CD4-positive, alpha-beta T cell (primary cell): ENCODE results near the gene RLN2. TPM values are rescaled to one million over a fixed set of nuclear protein-coding genes. Genes with fewer than 3 reads are reported as not detected.

Experiments used
- ATAC-seq: fragments of 200-7000 bp; cut with Tn5 transposase; one replicate; pipeline ENCODE4 v1.10.0; 2022; ENCODE audit warnings: mild to moderate bottlenecking; ENCODE audit not compliant: poor library complexity
- CTCF ChIA-PET: fragments of 350-600 bp; sonication (Branson Sonifier 250); formaldehyde crosslinking; loops from one replicate; lab custom pipeline; 2021; ENCODE audit warnings: antibody characterized with exemption, inconsistent platforms; lab: Charles Lee
- POLR2A ChIA-PET: fragments of 350-600 bp; sonication (Branson Sonifier 250); formaldehyde crosslinking; loops from one replicate; lab custom pipeline; 2021; ENCODE audit warnings: antibody characterized with exemption, inconsistent platforms; lab: Charles Lee
- DNase-seq, 14 experiments: peaks; one replicate each; pipeline ENCODE4 v3.0.0-alpha.2; 2013 to 2020; ENCODE audit warnings: mixed read lengths in 2 of 14
- H3K27ac ChIP-seq, 2 donors: one replicate each; pipeline versions ENCODE4 v1.5.1 to v1.7.0; 2013; ENCODE audit warnings: low read length in 2 of 2, low read depth in 1 of 2, mild to moderate bottlenecking in 1 of 2
- H3K27me3 ChIP-seq, 2 experiments: 1 replicate in 1 of 2; 2 replicates in 1 of 2; pipeline versions ENCODE4 v1.6.1 to v1.7.0; 2013; ENCODE audit warnings: low read length in 2 of 2, control low read depth in 1 of 2, mild to moderate bottlenecking in 1 of 2, moderate library complexity in 1 of 2; ENCODE audit not compliant: insufficient read depth in 2 of 2, control insufficient read depth in 1 of 2
- H3K36me3 ChIP-seq: one replicate; pipeline ENCODE4 v1.6.1; 2013; ENCODE audit warnings: low read length, control low read depth; ENCODE audit not compliant: insufficient read depth
- H3K4me1 ChIP-seq: one replicate; pipeline ENCODE4 v1.6.1; 2013; ENCODE audit warnings: low read length, control low read depth; ENCODE audit not compliant: insufficient read depth
- H3K4me3 ChIP-seq: one replicate; pipeline ENCODE4 v1.5.1; 2013; ENCODE audit warnings: mild to moderate bottlenecking, low read length, moderate library complexity
- H3K9me3 ChIP-seq, 2 experiments: 1 replicate in 1 of 2; 2 replicates in 1 of 2; pipeline versions ENCODE4 v1.6.1 to v1.7.0; 2013; ENCODE audit warnings: low read length in 2 of 2, mild to moderate bottlenecking in 2 of 2, control low read depth in 1 of 2, moderate library complexity in 1 of 2; ENCODE audit not compliant: control insufficient read depth in 1 of 2, insufficient read depth in 1 of 2
- H3K27ac Mint-ChIP-seq: one replicate; pipeline ENCODE4 v1.8.0; 2020; ENCODE audit warnings: mixed read lengths
- H3K27me3 Mint-ChIP-seq: one replicate; pipeline ENCODE4 v1.8.0; 2021; ENCODE audit warnings: mixed read lengths
- H3K36me3 Mint-ChIP-seq: one replicate; pipeline ENCODE4 v1.8.0; 2021; ENCODE audit warnings: low read depth, mixed read lengths
- H3K4me1 Mint-ChIP-seq: one replicate; pipeline ENCODE4 v1.8.0; 2021; ENCODE audit warnings: low read depth, mixed read lengths
- H3K4me3 Mint-ChIP-seq: one replicate; pipeline ENCODE4 v1.8.0; 2020; ENCODE audit warnings: mild to moderate bottlenecking, mixed read lengths
- H3K9me3 Mint-ChIP-seq: one replicate; pipeline ENCODE4 v1.8.0; 2020; ENCODE audit warnings: mixed read lengths
- intact Hi-C, 2 experiments: fragments of 100-400 bp; cut with DNase I in 1 of 2; cut with micrococcal nuclease in 1 of 2; formaldehyde crosslinking; loops; one replicate each; pipeline versions ENCODE4 v1.15.1 to v1.9.0; 2023 to 2025; cut with DNase I, micrococcal nuclease
- total RNA-seq, 174 experiments: library from RNA in 2 of 174; stranded (reverse) in 2 of 174; gene quantifications; one replicate each; pipeline ENCODE4 v1.2.3 and lab custom pipeline; 2021 to 2026
- TF ChIP-seq, protein P1 (sequence below): fragments of 200-600 bp; IDR thresholded peaks from one replicate; pipeline ENCODE4 v1.8.0; 2022; ENCODE audit warnings: antibody characterized with exemption, mild to moderate bottlenecking

The RLN2 gene
- total RNA-seq, 2 experiments from 2014 or later: 0.47 to 0.88 TPM

DNA sequence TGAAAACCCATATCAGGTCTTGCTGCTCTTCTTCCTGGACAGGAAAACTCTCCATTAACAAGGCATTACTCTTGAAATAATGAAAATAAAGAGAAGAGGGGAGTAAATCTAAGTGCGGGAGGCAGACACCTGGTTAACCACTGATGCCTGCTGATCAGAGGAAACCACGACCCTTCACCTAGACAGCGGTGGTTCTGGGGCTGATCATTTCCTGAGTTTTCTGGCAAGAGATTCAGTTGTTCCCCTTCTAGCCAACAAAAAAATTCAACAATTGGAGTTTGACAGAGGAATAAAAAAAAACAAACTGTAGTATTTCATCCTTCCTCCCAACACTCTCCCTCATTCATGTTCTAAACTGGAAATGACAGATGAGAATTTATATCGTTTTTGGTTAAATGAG, 3.0 kb downstream of the RLN2 start:
- POLR2A ChIA-PET: no interaction called here
- no peak for ATAC-seq
- H3K9me3 ChIP-seq: no peaks in the 10 kb centered on the region
- Mint-ChIP-seq H3K27ac (peak overlapping the region; percentile 72), H3K36me3 (peaks cover 13% of the 10 kb centered on the region), H3K4me1 (peaks cover 34% of the 10 kb centered on the region), H3K27me3 (no peaks in the 10 kb centered on the region), H3K4me3 (peak overlapping the region; percentile 77), H3K9me3 (no peaks in the 10 kb centered on the region)
- no peak overlapping the region for H3K4me3 ChIP-seq
- H3K4me1 ChIP-seq: peaks cover 12% of the 10 kb centered on the region
- no peak overlapping the region for H3K27ac ChIP-seq
- H3K36me3 ChIP-seq: no peaks in the 10 kb centered on the region
- no peaks in the 10 kb centered on the region for H3K27me3 ChIP-seq
- CTCF ChIA-PET: no interaction called here
- TF ChIP-seq, protein P1, sequence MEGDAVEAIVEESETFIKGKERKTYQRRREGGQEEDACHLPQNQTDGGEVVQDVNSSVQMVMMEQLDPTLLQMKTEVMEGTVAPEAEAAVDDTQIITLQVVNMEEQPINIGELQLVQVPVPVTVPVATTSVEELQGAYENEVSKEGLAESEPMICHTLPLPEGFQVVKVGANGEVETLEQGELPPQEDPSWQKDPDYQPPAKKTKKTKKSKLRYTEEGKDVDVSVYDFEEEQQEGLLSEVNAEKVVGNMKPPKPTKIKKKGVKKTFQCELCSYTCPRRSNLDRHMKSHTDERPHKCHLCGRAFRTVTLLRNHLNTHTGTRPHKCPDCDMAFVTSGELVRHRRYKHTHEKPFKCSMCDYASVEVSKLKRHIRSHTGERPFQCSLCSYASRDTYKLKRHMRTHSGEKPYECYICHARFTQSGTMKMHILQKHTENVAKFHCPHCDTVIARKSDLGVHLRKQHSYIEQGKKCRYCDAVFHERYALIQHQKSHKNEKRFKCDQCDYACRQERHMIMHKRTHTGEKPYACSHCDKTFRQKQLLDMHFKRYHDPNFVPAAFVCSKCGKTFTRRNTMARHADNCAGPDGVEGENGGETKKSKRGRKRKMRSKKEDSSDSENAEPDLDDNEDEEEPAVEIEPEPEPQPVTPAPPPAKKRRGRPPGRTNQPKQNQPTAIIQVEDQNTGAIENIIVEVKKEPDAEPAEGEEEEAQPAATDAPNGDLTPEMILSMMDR: no peak
- peak in 5 of 14 experiments; percentile 7 to 47 (median 43) for DNase-seq
- intact Hi-C loops: loop anchor here in 1 of 2 experiments (10.0 kb wide), 1 partner anchor 53 kb away; no protein-coding TSS in a partner anchor

DNA sequence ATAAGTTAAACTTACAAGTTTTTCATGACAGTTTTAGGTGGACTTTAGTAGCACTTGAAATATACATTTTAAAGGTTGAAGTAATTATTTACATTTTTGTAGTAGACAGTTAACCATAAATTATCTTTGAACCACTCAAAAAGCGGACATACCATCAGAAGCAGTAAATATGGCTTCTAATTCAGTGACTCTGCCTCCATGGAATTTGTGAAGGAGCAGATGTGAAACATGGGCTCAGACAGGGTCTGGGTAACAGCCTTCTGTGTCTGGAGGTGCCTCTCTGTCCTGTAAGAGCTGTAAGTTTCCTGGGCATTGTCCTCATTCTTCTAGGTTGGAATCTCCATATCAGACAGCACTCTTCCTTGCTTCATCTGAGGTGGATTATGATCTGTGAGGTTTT, 12.4 kb downstream of the RLN2 start:
- intact Hi-C loops: loop anchor here in 1 of 2 experiments (5.0 kb wide), 1 partner anchor 90 kb away; no protein-coding TSS in a partner anchor
- Histone ChIP-seq H3K4me3 (no peak overlapping the region), H3K4me1 (no peaks in the 10 kb centered on the region), H3K9me3 (no peaks in the 10 kb centered on the region), H3K36me3 (no peaks in the 10 kb centered on the region), H3K27ac (no peak overlapping the region), H3K27me3 (no peaks in the 10 kb centered on the region)
- H3K27me3 Mint-ChIP-seq: no peaks in the 10 kb centered on the region
- ATAC-seq (no peak), DNase-seq (no peak)
- ChIA-PET POLR2A (no interaction called here), CTCF (no interaction called here)
- TF ChIP-seq, protein P1: no peak
- H3K27ac Mint-ChIP-seq: no peak overlapping the region
- peaks cover 25% of the 10 kb centered on the region for H3K36me3 Mint-ChIP-seq
- H3K4me3 Mint-ChIP-seq: no peak overlapping the region
- no peaks in the 10 kb centered on the region for H3K4me1 Mint-ChIP-seq
- peaks cover 7% of the 10 kb centered on the region for H3K9me3 Mint-ChIP-seq

DNA sequence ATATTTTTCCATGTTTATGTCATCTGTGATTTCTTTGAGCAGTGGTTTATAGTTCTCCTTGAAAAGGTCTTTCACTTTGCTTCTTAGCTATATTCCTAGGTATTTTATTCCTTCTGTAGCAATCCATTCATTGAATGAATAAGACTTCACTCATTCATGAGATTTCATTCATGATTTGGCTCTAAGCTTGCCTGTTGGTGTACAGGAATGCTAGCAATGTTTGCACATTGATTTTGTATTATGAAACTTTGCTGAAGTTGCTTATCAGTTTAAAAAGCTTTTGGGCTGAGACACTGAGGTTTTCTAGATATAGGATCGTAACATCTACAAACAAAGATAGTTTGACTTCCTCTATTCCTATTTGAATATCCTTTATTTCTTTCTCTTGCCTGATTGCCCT, 15.9 kb downstream of the RLN2 start:
- Mint-ChIP-seq H3K9me3 (peaks cover 10% of the 10 kb centered on the region), H3K27me3 (no peaks in the 10 kb centered on the region), H3K27ac (no peak overlapping the region), H3K4me3 (no peak overlapping the region), H3K4me1 (no peaks in the 10 kb centered on the region), H3K36me3 (no peaks in the 10 kb centered on the region)
- no peak overlapping the region for H3K4me3 ChIP-seq
- no peak overlapping the region for H3K27ac ChIP-seq
- DNase-seq (no peak), ATAC-seq (no peak)
- TF ChIP-seq, protein P1: no peak
- H3K4me1 ChIP-seq: no peaks in the 10 kb centered on the region
- intact Hi-C loops: no loop called here
- no peaks in the 10 kb centered on the region for H3K27me3 ChIP-seq
- no peaks in the 10 kb centered on the region for H3K36me3 ChIP-seq
- POLR2A ChIA-PET: no interaction called here
- CTCF ChIA-PET: no interaction called here
- H3K9me3 ChIP-seq: no peaks in the 10 kb centered on the region
